Daoy (cell line): Measurements from ENCODE around the gene SASH3. TPM values are rescaled to one million over a fixed set of nuclear protein-coding genes. Genes with fewer than 3 reads are reported as not detected.

ENCODE experiments used
- DNase-seq: peaks from one replicate; pipeline ENCODE4 v3.0.0-alpha.2; 2015; ENCODE audit warnings: low read depth
- total RNA-seq: library from RNA; depleted of rRNA; stranded (reverse); fragments of >200 nt; shearing (Covaris generic); gene quantifications from 2 replicates; pipeline ENCODE4 v1.2.3, GENCODE V29; 2014

SASH3 gene
- total RNA-seq, 1 experiment from 2014 or later = not detected

DNA sequence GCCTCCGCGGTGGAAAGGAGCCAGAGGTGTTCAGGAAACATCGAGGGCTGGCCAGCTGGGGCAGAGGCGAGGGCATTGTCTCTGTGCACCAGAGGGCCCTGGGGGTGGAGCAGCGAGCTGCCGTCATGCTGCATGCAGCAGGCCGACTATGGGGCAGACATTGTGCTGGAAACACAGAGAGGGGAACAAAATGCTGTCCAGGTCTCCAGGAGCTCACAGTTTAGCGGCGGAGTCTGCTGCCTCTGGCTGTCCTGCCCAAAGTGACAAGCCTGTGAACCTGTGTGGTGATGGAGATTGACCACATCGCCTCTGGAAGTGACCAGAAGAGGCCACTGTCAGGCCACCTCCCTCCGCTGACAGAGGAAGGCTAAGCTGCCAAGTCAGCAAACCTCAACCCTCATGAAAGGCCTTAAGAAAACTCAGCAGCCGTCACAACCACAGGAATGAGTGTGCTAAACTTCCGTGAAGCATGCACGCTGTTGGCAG lies 20.1 kb upstream of the SASH3 start:
- DNase-seq = peak; percentile 68

- no peak for DNase-seq
Measured at GRCh38 chrX:129760155-129760554, 19.6 kb upstream of the SASH3 start.

- no peak for DNase-seq
Measured at GRCh38 chrX:129760981-129761380, 18.8 kb upstream of the SASH3 start.

DNA sequence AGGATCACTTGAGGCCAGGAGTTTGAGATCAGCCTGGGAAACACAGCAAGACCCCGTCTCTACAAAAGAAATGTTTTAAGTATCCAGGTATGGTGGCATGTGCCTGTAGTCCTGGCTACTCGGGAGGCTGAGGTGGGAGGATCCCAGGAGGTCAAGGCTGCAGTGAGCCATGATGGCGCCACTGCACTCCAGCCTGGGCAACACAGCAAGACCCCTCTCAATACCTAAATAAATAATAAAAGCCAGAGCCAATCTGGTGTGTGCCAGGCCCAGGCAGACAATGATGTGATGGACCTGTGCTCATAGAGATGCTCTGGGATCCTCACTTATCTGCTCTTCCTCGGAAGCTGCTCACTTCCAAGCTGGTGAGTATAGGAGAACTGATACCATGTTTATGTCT lies 18.2 kb upstream of the SASH3 start:
- DNase-seq = no peak

DNA sequence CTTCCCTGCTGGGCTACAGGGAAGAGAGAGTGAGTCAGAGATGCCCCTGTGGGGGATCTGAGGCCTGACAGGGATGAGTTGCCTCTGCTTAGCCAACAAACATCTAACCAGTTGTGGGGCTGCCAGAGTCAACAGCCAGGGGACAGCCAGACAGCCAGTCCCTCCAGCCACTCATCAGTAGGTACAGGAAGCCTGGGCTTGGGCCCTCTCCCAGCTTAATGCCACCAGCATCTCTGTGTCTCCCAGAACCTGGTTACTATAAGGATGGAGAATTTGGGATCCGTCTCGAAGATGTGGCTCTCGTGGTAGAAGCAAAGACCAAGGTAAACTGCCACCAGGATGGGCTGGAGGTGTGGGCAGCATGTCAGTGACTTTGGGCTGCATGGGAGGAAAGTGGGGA lies 17.3 kb upstream of the SASH3 start:
- DNase-seq = no peak

- DNase-seq = no peak
Measured at GRCh38 chrX:129763666-129764065, 16.1 kb upstream of the SASH3 start.

DNA sequence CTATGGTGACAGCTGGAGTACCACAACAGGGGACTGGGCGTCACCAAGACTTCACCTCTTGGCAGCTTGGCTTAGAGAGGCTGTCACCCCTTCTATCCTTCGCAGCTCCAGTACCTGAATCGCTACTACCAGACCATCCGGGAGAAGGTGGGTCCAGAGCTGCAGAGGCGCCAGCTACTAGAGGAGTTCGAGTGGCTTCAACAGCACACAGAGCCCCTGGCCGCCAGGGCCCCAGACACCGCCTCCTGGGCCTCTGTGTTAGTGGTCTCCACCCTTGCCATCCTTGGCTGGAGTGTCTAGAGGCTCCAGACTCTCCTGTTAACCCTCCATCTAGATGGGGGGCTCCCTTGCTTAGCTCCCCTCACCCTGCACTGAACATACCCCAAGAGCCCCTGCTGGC lies 11.6 kb upstream of the SASH3 start:
- DNase-seq = no peak

DNA sequence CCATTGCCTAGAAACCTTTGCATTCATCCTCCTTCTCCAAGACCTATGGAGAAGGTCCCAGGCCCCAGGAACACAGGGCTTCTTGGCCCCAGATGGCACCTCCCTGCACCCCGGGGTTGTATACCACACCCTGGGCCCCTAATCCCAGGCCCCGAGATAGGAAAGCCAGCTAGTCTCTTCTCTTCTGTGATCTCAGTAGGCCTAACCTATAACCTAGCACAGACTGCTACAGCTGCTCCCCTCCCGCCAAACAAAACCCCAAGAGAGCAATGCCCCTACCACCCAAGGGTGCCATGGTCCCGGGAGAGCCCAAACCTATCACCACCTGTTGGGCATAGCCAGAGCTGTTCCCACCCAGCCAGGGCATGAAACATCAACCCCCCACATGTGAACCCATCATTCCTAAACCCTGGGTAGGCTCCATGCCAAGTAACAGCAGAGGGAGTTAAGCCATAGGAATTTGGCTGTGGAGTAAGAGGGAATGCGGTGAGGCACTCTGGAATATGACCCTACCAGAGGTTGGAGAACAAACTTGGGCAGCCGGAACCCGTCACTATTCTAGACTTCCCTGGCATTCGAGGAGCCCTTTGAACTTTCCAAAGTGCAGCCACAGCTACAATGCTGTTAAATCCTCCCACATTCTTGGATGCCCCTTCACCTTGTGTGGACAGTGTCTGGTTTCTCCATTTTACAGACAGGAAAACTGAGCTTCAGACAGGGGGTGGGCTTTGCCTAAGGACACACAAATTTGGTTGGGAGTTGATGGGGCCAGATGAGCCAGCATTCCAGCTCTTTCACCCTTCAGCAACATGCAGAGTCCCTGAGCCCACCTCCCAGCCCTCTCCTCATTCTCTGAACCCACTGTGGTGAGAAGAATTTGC lies 10.9 kb upstream of the SASH3 start:
- DNase-seq = no peak

- DNase-seq = no peak
Measured at GRCh38 chrX:129769467-129770154, 10.1 kb upstream of the SASH3 start.

DNA sequence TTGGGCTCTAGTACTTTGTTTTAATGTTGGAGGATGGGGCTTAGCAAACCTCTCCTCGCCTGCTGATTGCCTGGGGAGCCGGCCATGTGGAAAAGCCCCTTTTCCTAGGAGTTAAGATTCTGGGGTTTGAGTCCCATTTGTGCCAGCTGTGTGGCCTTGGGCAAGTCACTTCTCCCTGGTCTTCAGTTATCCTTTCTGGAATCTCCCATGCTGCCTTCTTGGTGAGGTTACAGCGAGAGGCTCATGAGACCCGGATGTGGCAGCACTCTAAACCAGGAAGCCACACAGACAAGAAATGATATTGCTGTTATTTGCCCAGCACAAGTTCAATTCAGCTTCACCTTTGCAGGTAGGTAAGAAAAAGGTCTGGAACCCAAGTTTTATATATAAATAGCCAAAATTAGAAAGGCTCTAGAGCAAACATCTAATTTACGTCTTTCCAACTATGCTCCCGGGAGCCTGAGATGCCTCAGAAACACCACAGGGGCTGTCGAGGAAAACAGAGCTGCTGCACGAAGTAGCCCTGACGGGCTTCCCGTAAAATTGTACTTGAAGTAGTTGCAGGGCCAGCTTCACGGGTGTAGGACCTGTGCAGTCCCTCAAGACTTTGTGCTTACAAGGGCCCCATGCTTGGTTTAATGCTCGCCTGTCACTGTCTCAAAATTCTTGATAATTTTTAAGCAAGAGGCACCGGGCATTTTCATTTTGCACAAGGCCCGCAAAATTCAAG lies 8.3 kb upstream of the SASH3 start:
- DNase-seq = no peak

DNA sequence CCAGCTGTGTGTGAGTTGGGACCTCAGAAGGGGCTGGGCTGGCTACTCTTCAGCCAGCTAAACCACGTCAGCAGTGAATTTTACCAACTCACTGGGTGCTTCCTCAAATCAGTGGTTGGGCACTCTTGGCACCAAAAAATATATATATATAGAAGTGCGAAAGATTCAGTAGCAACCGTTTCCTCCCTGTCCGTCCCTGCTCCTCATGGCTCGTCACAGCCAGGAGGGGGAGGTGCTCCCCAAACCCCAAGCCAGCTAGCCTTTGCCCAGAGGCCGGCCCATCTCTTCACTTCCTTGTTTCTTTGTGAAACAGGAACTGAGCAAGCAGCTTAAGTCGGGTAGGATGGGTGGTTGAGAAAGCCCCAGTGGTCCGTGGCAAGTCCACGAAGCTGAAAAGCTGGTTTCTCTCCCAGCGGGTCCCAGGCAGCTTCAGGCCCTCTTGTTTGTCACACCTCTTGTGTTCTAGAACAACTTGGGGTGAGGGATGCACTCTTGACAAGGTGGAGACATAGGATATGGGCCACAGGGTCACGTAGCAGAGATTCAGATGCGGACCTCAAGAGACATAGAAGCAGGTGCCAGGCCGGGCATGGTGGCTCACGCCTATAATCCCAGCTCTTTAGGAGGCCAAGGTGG lies 6.8 kb upstream of the SASH3 start:
- DNase-seq = no peak

DNA sequence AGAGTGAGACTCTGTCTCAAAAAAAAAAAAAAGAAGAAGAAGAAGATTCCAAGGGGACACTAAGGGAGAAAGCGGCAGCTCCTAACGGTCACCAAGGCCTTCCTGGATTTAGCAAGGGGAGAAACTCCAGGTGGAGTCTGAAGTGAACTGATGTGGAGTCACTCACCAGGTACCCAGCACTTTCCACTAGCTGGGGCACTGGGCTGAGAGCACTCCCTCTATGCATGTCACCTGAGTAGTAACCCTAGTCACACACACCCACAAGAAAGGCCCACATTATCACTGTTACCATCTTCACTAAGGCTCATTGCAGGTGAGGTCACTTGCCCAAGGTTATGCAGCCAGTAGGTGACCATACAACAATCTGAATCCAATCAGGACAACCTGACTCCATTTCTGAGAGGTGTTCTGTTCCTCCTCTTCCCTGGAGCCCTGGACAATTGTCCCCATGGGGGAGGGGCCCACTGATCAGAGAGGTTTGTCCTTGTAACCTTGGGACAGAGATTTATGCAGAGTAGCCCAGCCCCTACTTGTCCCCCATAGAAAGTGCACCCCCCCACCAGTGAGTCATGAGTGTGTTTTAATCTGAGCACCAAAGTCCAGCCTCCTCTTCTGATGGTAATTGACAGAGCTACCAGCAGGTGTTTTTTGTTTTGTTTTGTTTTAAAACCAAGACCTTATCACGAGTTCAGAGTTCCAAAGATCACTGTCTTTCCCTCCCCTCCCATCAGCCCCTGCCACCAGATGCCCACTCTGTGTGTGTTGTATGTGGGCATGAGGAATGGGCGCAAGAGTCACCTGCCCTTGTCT lies 5.9 kb upstream of the SASH3 start:
- no peak for DNase-seq

GRCh38 chrX:129777218-129778030 lies 2.3 kb upstream of the SASH3 start:
- DNase-seq = no peak

- no peak for DNase-seq
Measured at GRCh38 chrX:129779086-129779672, 570 bp upstream of the SASH3 start.

GRCh38 chrX:129780441-129781105 lies 824 bp downstream of the SASH3 start:
- DNase-seq = no peak

GRCh38 chrX:129781134-129781672 lies 1.5 kb downstream of the SASH3 start:
- DNase-seq = no peak

DNA sequence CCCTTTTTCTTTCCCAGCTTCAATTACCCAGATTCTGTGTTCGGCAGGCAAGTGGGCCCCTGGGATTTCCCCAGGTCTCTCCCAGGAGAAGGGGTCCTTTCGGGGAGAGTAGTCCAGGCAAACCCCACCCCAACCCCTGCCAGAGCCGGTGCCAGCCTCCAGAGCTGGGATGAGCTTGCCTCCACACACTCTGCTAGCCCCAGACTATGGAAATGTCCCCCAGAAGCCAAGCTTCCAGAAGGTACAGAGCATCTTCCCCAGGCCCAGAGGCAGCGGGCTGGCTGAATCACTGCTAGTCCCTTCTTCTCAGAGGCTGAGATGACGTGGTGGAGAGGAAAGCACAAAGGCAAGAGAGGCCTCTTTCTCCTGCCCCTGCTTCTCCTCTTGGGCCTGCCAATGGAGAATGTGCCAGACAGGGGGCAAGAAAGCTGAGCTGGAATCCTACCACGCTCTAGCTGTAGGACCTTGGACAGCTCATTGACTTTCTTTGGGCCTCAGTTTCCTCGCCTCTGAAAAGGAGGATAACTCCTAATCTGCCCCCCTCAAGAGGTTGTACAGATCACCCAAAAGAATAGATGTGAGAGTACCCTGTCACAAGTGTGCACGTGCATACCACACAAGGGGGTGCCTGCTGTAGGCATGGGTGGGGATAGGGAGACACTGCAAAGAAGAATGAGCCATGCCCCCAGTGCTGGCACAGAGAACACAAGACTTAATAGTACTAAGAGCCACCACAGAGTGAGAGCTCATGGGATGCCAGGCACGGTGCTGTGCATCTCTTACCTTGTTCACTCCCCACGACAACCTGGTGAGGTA lies 2.1 kb downstream of the SASH3 start:
- DNase-seq = no peak

DNA sequence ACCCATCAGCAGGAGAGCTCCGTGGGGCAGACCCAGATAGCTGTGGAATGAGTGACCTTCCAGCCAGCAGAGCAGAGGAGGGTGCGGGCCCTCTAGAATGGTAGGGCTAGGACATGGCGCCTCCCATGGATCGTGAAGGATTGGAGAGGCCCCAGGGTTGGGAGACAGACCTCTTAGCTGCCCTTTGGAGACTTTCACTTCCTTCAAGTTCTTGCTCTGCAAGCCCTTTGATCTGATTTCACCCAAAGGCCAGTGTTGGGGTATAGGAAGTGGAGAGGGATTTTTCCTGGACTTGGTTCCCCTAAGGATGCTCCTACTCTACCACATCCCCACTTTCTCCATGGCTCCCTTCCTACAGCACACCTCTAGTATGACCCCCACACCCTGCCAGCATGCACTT lies 3.0 kb downstream of the SASH3 start:
- DNase-seq = no peak
